Esophagus muscularis mucosa (tissue), 4 donors: ENCODE results near the gene PSMB9. TPM values are rescaled to one million over a fixed set of nuclear protein-coding genes. Genes with fewer than 3 reads are reported as not detected.
"Not testable (repeated sequence)": the region's sequence is repeated elsewhere in the genome, so short reads cannot be mapped to it uniquely, and the experiment has no call there.

Experiments
- DNase-seq: peaks from one replicate; pipeline ENCODE4 v3.0.0-alpha.2; 2017; ENCODE audit errors: extremely low spot score
- H3K27ac ChIP-seq, 4 donors: fragments of 200-600 bp; sonication (generic); replicated peaks in 1 of 4; 1 replicate in 3 of 4; 2 replicates in 1 of 4; pipeline ENCODE4 v1.5.1; 2016 to 2019; ENCODE audit warnings: mild to moderate bottlenecking in 1 of 4
- H3K27me3 ChIP-seq, 4 donors: fragments of 200-600 bp; sonication (generic); one replicate each; pipeline versions ENCODE4 v1.5.1 to v1.6.0; 2016 to 2019
- H3K36me3 ChIP-seq, 4 donors: fragments of 200-600 bp; sonication (generic); one replicate each; pipeline ENCODE4 v1.5.1; 2016 to 2019
- H3K4me1 ChIP-seq, 4 donors: fragments of 200-600 bp; sonication (generic); one replicate each; pipeline ENCODE4 v1.5.1; 2016 to 2019
- H3K4me3 ChIP-seq, 4 donors: fragments of 200-600 bp; sonication (generic); 1 replicate in 2 of 4; 2 replicates in 2 of 4; pipeline ENCODE4 v1.5.1; 2016 to 2019; ENCODE audit warnings: mild to moderate bottlenecking in 4 of 4, moderate library complexity in 1 of 4
- H3K9me3 ChIP-seq, 4 donors: fragments of 200-600 bp; sonication (generic); 1 replicate in 3 of 4; 2 replicates in 1 of 4; pipeline ENCODE4 v1.5.1; 2016 to 2019
- CTCF ChIP-seq, 3 experiments: fragments of 200-600 bp in 2 of 3; fragments of 450-650 bp in 1 of 3; sonication (generic) in 2 of 3; IDR thresholded peaks; one replicate each; pipeline ENCODE4 v1.5.1; 2017 to 2019; ENCODE audit warnings: antibody characterized with exemption in 3 of 3, mild to moderate bottlenecking in 2 of 3, moderate library complexity in 1 of 3
- EP300 ChIP-seq: sonication (generic); formaldehyde crosslinking; IDR thresholded peaks from one replicate; pipeline ENCODE4 v1.6.1; 2017; ENCODE audit warnings: antibody characterized with exemption
- POLR2A ChIP-seq: fragments of 450-650 bp; IDR thresholded peaks from one replicate; pipeline ENCODE4 v1.6.1; 2017; ENCODE audit warnings: antibody characterized with exemption, moderate library complexity, mild to moderate bottlenecking, low read depth
- POLR2AphosphoS5 ChIP-seq, 2 donors: sonication (generic); formaldehyde crosslinking; IDR thresholded peaks; one replicate each; pipeline ENCODE4 v1.6.1; 2017; ENCODE audit warnings: antibody characterized with exemption in 2 of 2
- WGBS: methylation state at CpG from one replicate; pipeline ENCODE4 v1.1.5; 2018; 5-methylcytosine and 5-hydroxymethylcytosine counted together
- intact Hi-C: fragments of 100-400 bp; cut with DNase I; formaldehyde crosslinking; loops from one replicate; pipeline ENCODE4 v1.15.1; 2023
- total RNA-seq, 4 donors: library from RNA; depleted of rRNA; stranded (reverse); fragments of >200 nt; gene quantifications; one replicate each; pipeline versions ENCODE4 v1.1.0 to v1.2.1, GENCODE V29; 2016

PSMB9 gene
- total RNA-seq, 4 donors from 2014 or later: 9.1 to 26.2 (median 20.5) TPM

GRCh38 chr6:32865724-32866443 lies 11.9 kb downstream of the PSMB9 start:
- H3K9me3 ChIP-seq: no peaks in the 10 kb centered on the region
- WGBS: 78% methylated on average over 10 of the region's 10 CpGs
- no peak overlapping the region for H3K4me3 ChIP-seq
- intact Hi-C loops: loop anchor here (5.0 kb wide), 1 partner anchor 454 kb away; no protein-coding TSS in a partner anchor
- no peak for TF ChIP-seq EP300
- TF ChIP-seq POLR2AphosphoS5 (IDR thresholded peaks at IDR 0.05): no peak
- TF ChIP-seq POLR2A: no peak
- TF ChIP-seq CTCF (IDR thresholded peaks at IDR 0.05): no peak
- no peak overlapping the region for H3K27ac ChIP-seq
- no peaks in the 10 kb centered on the region for H3K36me3 ChIP-seq
- peaks cover 0 to 7% (median 3%) of the 10 kb centered on the region in 4 donors for H3K4me1 ChIP-seq
- peaks cover 0 to 7% (median 2%) of the 10 kb centered on the region in 4 donors for H3K27me3 ChIP-seq
- DNase-seq: peak; percentile 37

GRCh38 chr6:32867022-32867477 lies 13.1 kb downstream of the PSMB9 start:
- no peaks in the 10 kb centered on the region for H3K36me3 ChIP-seq
- TF ChIP-seq CTCF (IDR thresholded peaks at IDR 0.05) (no peak), EP300 (no peak), POLR2A (no peak), POLR2AphosphoS5 (IDR thresholded peaks at IDR 0.05) (no peak)
- WGBS: 62% methylated on average over 3 of the region's 3 CpGs
- H3K27ac ChIP-seq: no peak overlapping the region
- peak; percentile 31 for DNase-seq
- no peak overlapping the region for H3K4me3 ChIP-seq
- intact Hi-C loops: loop anchor here (1.0 to 5.0 kb wide), 2 partner anchors 29 to 455 kb away; partner anchors contain the start of gene TAP2
- peaks cover 0 to 7% (median 2%) of the 10 kb centered on the region in 4 donors for H3K4me1 ChIP-seq
- H3K27me3 ChIP-seq: peaks cover 0 to 7% (median 2%) of the 10 kb centered on the region in 4 donors
- no peaks in the 10 kb centered on the region for H3K9me3 ChIP-seq

GRCh38 chr6:32867554-32868256 lies 13.7 kb downstream of the PSMB9 start:
- intact Hi-C loops: loop anchor here (1.0 to 5.0 kb wide), 2 partner anchors 29 to 455 kb away; partner anchors contain the start of gene TAP2
- Histone ChIP-seq H3K27me3 (peaks cover 0 to 7% (median 2%) of the 10 kb centered on the region in 4 donors), H3K4me1 (peaks cover 0 to 7% (median 2%) of the 10 kb centered on the region in 4 donors), H3K36me3 (no peaks in the 10 kb centered on the region), H3K9me3 (no peaks in the 10 kb centered on the region), H3K27ac (no peak overlapping the region), H3K4me3 (no peak overlapping the region)
- peak; percentile 7 for DNase-seq
- 62% methylated on average over 8 of the region's 8 CpGs for WGBS
- TF ChIP-seq CTCF (IDR thresholded peaks at IDR 0.05): no peak

- peaks cover 0 to 7% (median 2%) of the 10 kb centered on the region in 4 donors for H3K27me3 ChIP-seq
- no peak overlapping the region for H3K4me3 ChIP-seq
- intact Hi-C loops: loop anchor here (5.0 kb wide), 1 partner anchor 456 kb away; no protein-coding TSS in a partner anchor
- DNase-seq: peak; percentile 93
- H3K36me3 ChIP-seq: no peaks in the 10 kb centered on the region
- no peak overlapping the region for H3K27ac ChIP-seq
- TF ChIP-seq CTCF (IDR thresholded peaks at IDR 0.05) (peak; percentile 94 to 96 (median 95)), POLR2A (no peak), POLR2AphosphoS5 (IDR thresholded peaks at IDR 0.05) (no peak), EP300 (no peak)
- H3K4me1 ChIP-seq: peaks cover 0 to 7% (median 2%) of the 10 kb centered on the region in 4 donors
- no peaks in the 10 kb centered on the region for H3K9me3 ChIP-seq
- WGBS: 17% methylated on average over 5 of the region's 5 CpGs
Measured at GRCh38 chr6:32868257-32868788, 14.3 kb downstream of the PSMB9 start.

GRCh38 chr6:32873947-32874346 lies 20.0 kb downstream of the PSMB9 start:
- H3K36me3 ChIP-seq, H3K27ac ChIP-seq, DNase-seq, intact Hi-C loops, H3K4me3 ChIP-seq, H3K4me1 ChIP-seq, H3K9me3 ChIP-seq: not testable (repeated sequence)
- 43% methylated on average over 1 of the region's 1 CpG for WGBS
- H3K27me3 ChIP-seq: peaks cover 0 to 12% (median 4%) of the 10 kb centered on the region in 4 donors
